Diencephalon (tissue), 1 donor: ENCODE data around the gene DHFR. TPM values are rescaled to one million over a fixed set of nuclear protein-coding genes. Genes with fewer than 3 reads are reported as not detected.

ENCODE experiments used
- small RNA-seq: library from RNA; depleted of rRNA; stranded (forward); fragments of <200 nt; gene quantifications from one replicate; pipeline ENCODE3, GENCODE V24; 2014
- total RNA-seq: library from RNA; depleted of rRNA; stranded (reverse); fragments of >200 nt; gene quantifications from one replicate; pipeline ENCODE4 v1.2.3, GENCODE V29; 2014

The DHFR gene
- total RNA-seq, result 33.2 TPM

DNA sequence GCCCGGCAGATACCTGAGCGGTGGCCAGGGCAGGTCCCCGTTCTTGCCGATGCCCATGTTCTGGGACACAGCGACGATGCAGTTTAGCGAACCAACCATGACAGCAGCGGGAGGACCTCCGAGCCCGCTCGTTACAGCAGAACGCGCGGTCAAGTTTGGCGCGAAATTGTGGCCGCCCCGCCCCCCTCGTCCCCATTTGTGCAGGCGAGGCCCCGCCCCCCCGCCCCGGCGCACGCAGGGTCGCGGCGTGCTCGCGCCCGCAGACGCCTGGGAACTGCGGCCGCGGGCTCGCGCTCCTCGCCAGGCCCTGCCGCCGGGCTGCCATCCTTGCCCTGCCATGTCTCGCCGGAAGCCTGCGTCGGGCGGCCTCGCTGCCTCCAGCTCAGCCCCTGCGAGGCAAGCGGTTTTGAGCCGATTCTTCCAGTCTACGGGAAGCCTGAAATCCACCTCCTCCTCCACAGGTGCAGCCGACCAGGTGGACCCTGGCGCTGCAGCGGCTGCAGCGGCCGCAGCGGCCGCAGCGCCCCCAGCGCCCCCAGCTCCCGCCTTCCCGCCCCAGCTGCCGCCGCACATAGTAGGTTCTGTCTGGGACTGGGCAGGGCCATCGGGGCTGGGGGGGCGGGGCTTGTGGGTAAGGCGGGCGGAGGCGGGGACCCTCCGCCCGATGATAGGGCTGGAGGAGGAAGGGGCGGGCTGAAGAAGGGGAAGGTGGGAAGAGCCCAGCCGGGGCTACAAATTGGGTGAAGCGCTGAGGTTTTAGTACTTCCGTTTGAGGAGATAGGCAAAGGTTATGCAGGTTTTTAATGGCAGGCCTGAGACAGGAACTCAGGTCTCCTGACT, at the start of gene DHFR, which contains the start of gene MSH3:
TSS of gene DHFR (minus strand) at position 593 of the 840 bp plus-strand sequence. CDS start at position 99, 494 bp downstream.
TSS of gene MSH3 (plus strand) at position 262 of the 840 bp plus-strand sequence. CDS start at position 338, 76 bp downstream.

Small RNAs within 50 kb of the gene (small RNA-seq; reads per million reads assigned to genes)
- gene DBIP2, result not detected
- gene MTRNR2L2, result not detected

Other genes starting within 250 kb of the DHFR start
- 72.7 TPM for gene ZFYVE16, start 246.9 kb downstream of the DHFR start, total RNA-seq
- 22.6 TPM for gene FAM151B, start 166.9 kb downstream of the DHFR start, total RNA-seq
- 3.0 TPM for gene ANKRD34B, start 84.7 kb downstream of the DHFR start, total RNA-seq
- gene MSH3, start 331 bp downstream of the DHFR start, total RNA-seq, result 37.6 TPM